Hepatocyte (in vitro differentiated cells): ENCODE measurements around the gene YJEFN3. TPM values are rescaled to one million over a fixed set of nuclear protein-coding genes. Genes with fewer than 3 reads are reported as not detected.

Source experiments
- DNase-seq: peaks from one replicate; pipeline ENCODE4 v3.0.0-alpha.2; 2016; ENCODE audit warnings: low spot score
- H2AFZ ChIP-seq: fragments of 200-600 bp; sonication (generic); 2 replicates; pipeline ENCODE4 v1.6.0; 2016; ENCODE audit warnings: antibody characterized with exemption, mild to moderate bottlenecking
- H3K27ac ChIP-seq: fragments of 200-600 bp; sonication (generic); 2 replicates; pipeline ENCODE4 v1.5.1; 2016; ENCODE audit warnings: mild to moderate bottlenecking
- H3K27me3 ChIP-seq: fragments of 200-600 bp; sonication (generic); 2 replicates; pipeline ENCODE4 v1.6.1; 2016
- H3K36me3 ChIP-seq: fragments of 200-600 bp; sonication (generic); replicated peaks from 2 replicates; pipeline ENCODE4 v1.5.1; 2016; ENCODE audit warnings: low read depth; ENCODE audit not compliant: insufficient read depth
- H3K4me1 ChIP-seq: fragments of 200-600 bp; sonication (generic); 2 replicates; pipeline ENCODE4 v1.5.1; 2016; ENCODE audit warnings: mild to moderate bottlenecking, moderate library complexity; ENCODE audit not compliant: insufficient read depth
- H3K4me2 ChIP-seq: fragments of 200-600 bp; sonication (generic); 2 replicates; pipeline ENCODE4 v1.6.0; 2016
- H3K4me3 ChIP-seq: fragments of 200-600 bp; sonication (generic); 2 replicates; pipeline ENCODE4 v1.5.1; 2016; ENCODE audit warnings: mild to moderate bottlenecking
- H3K79me2 ChIP-seq: fragments of 200-600 bp; sonication (generic); 2 replicates; pipeline ENCODE4 v1.6.0; 2017; ENCODE audit warnings: mild to moderate bottlenecking
- H3K9me2 ChIP-seq: fragments of 200-600 bp; sonication (generic); replicated peaks from 2 replicates; pipeline ENCODE4 v1.6.0; 2017; ENCODE audit warnings: mild to moderate bottlenecking; ENCODE audit not compliant: insufficient read depth
- H3K9me3 ChIP-seq: fragments of 200-600 bp; sonication (generic); 2 replicates; pipeline ENCODE4 v1.5.1; 2016; ENCODE audit warnings: low read depth, mild to moderate bottlenecking
- H4K20me1 ChIP-seq: fragments of 200-600 bp; sonication (generic); 2 replicates; pipeline ENCODE4 v1.6.0; 2016; ENCODE audit warnings: mild to moderate bottlenecking; ENCODE audit not compliant: insufficient read depth, poor library complexity, severe bottlenecking
- CTCF ChIP-seq: fragments of 200-600 bp; sonication (generic); IDR thresholded peaks from 2 replicates; pipeline ENCODE4 v1.5.1; 2016; ENCODE audit warnings: antibody characterized with exemption, mild to moderate bottlenecking; ENCODE audit not compliant: poor library complexity
- EZH2 ChIP-seq: fragments of 200-600 bp; sonication (generic); IDR thresholded peaks from 2 replicates; pipeline ENCODE4 v1.6.1; 2016; ENCODE audit warnings: antibody characterized with exemption, mild to moderate bottlenecking, borderline replicate concordance
- EZH2phosphoT487 ChIP-seq: fragments of 200-600 bp; sonication (generic); IDR thresholded peaks from one replicate; pipeline ENCODE4 v1.6.1; 2018; ENCODE audit warnings: antibody characterized with exemption, mild to moderate bottlenecking, low read depth, moderate library complexity; ENCODE audit not compliant: unreplicated experiment, severe bottlenecking
- WGBS: methylation state at CpG from one replicate; pipeline ENCODE4 v1.1.6; 2016; ENCODE audit warnings: low lambda C conversion rate; ENCODE audit errors: missing lambda C conversion rate; 5-methylcytosine and 5-hydroxymethylcytosine counted together
- polyA plus RNA-seq: library from polyadenylated mRNA; unstranded; fragments of >200 nt; fragmentation: Nextera tagmentation; extraction: Ambion mirVana; gene quantifications from 2 replicates; pipeline ENCODE4 v1.2.1, GENCODE V29; 2016
- total RNA-seq: library from RNA; depleted of rRNA; stranded (reverse); fragments of >200 nt; gene quantifications from 2 replicates; pipeline ENCODE4 v1.2.3, GENCODE V29; 2014

Gene YJEFN3
- total and polyA plus RNA-seq, 2 experiments from 2014 or later, result 3.0 to 12.5 TPM

GRCh38 chr19:19530889-19531288 lies 2.2 kb downstream of the YJEFN3 start:
- Histone ChIP-seq H3K4me2 (no peak overlapping the region), H3K9me3 (no peaks in the 10 kb centered on the region), H3K79me2 (no peaks in the 10 kb centered on the region), H3K27me3 (no peaks in the 10 kb centered on the region), H2AFZ (no peak overlapping the region), H4K20me1 (peaks cover 3% of the 10 kb centered on the region), H3K36me3 (no peaks in the 10 kb centered on the region), H3K27ac (no peak overlapping the region), H3K4me1 (peaks cover 9% of the 10 kb centered on the region), H3K4me3 (no peak overlapping the region), H3K9me2 (no peaks in the 10 kb centered on the region)
- no peak for TF ChIP-seq CTCF
- no peak for TF ChIP-seq EZH2phosphoT487
- no peak for TF ChIP-seq EZH2
- DNase-seq, result no peak
- WGBS, result 84% methylated on average over 4 of the region's 4 CpGs

- TF ChIP-seq CTCF (peak; percentile 99), EZH2 (no peak), EZH2phosphoT487 (no peak)
- 30% methylated on average over 45 of the region's 48 CpGs for WGBS
- no peaks in the 10 kb centered on the region for H3K9me3 ChIP-seq
- H3K79me2 ChIP-seq, result no peaks in the 10 kb centered on the region
- H3K27me3 ChIP-seq, result no peaks in the 10 kb centered on the region
- H3K9me2 ChIP-seq, result no peaks in the 10 kb centered on the region
- peak overlapping the region; percentile 9 for H3K4me2 ChIP-seq
- peak; percentile 88 for DNase-seq
- peaks cover 9% of the 10 kb centered on the region for H3K4me1 ChIP-seq
- H3K4me3 ChIP-seq, result no peak overlapping the region
- no peaks in the 10 kb centered on the region for H3K36me3 ChIP-seq
- no peak overlapping the region for H3K27ac ChIP-seq
- no peaks in the 10 kb centered on the region for H4K20me1 ChIP-seq
- no peak overlapping the region for H2AFZ ChIP-seq
Observed at GRCh38 chr19:19531951-19532805, 3.5 kb downstream of the YJEFN3 start.

GRCh38 chr19:19532806-19533701 lies 4.3 kb downstream of the YJEFN3 start:
- no peak for DNase-seq
- H2AFZ ChIP-seq, result no peak overlapping the region
- H4K20me1 ChIP-seq, result no peaks in the 10 kb centered on the region
- no peaks in the 10 kb centered on the region for H3K36me3 ChIP-seq
- H3K79me2 ChIP-seq, result no peaks in the 10 kb centered on the region
- H3K9me2 ChIP-seq, result no peaks in the 10 kb centered on the region
- TF ChIP-seq EZH2 (no peak), CTCF (no peak), EZH2phosphoT487 (no peak)
- H3K27me3 ChIP-seq, result no peaks in the 10 kb centered on the region
- no peak overlapping the region for H3K4me3 ChIP-seq
- WGBS, result 91% methylated on average over 8 of the region's 14 CpGs
- H3K27ac ChIP-seq, result no peak overlapping the region
- H3K4me2 ChIP-seq, result no peak overlapping the region
- peaks cover 12% of the 10 kb centered on the region for H3K4me1 ChIP-seq
- H3K9me3 ChIP-seq, result no peaks in the 10 kb centered on the region
